Esophagus muscularis mucosa (tissue), 3 donors: ENCODE data around the gene STYXL1.

Experiments
- CTCF ChIP-seq, 3 experiments: fragments of 200-600 bp in 2 of 3; fragments of 450-650 bp in 1 of 3; sonication (generic) in 2 of 3; IDR thresholded peaks; one replicate each; pipeline ENCODE4 v1.5.1; 2017 to 2019; ENCODE audit warnings: antibody characterized with exemption in 3 of 3, mild to moderate bottlenecking in 2 of 3, moderate library complexity in 1 of 3
- POLR2A ChIP-seq: fragments of 450-650 bp; IDR thresholded peaks from one replicate; pipeline ENCODE4 v1.6.1; 2017; ENCODE audit warnings: antibody characterized with exemption, moderate library complexity, mild to moderate bottlenecking, low read depth

- TF ChIP-seq CTCF (IDR thresholded peaks at IDR 0.05) (no peak), POLR2A (no peak)
Observed at GRCh38 chr7:75969704-75970498, 77.9 kb downstream of the STYXL1 start.
